RWPE2 (cell line): ENCODE data around the gene NKAIN2.

Experiments
- ATAC-seq: fragments of 200-7000 bp; cut with Tn5 transposase; 3 replicates; pipeline ENCODE4 v1.9.1; 2021; ENCODE audit warnings: low read depth
- DNase-seq: peaks from one replicate; pipeline ENCODE4 v3.0.0-alpha.2; 2020; ENCODE audit warnings: low spot score
- H3K27ac ChIP-seq: fragments of 450-650 bp; 2 replicates; pipeline ENCODE4 v1.5.1; 2017; ENCODE audit warnings: mild to moderate bottlenecking; ENCODE audit not compliant: poor library complexity, severe bottlenecking
- H3K27me3 ChIP-seq: fragments of 250-450 bp; sonication (Bioruptor Pico); 2 replicates; pipeline ENCODE4 v1.5.1; 2021; ENCODE audit warnings: mild to moderate bottlenecking, moderate library complexity; ENCODE audit not compliant: insufficient read depth, poor library complexity, severe bottlenecking
- H3K36me3 ChIP-seq: fragments of 250-450 bp; sonication (Bioruptor Pico); 2 replicates; pipeline ENCODE4 v1.5.1; 2020; ENCODE audit warnings: low read depth, mild to moderate bottlenecking, moderate library complexity
- H3K4me1 ChIP-seq: fragments of 250-450 bp; sonication (Bioruptor Pico); 2 replicates; pipeline ENCODE4 v1.5.1; 2021; ENCODE audit warnings: mild to moderate bottlenecking, moderate library complexity; ENCODE audit not compliant: insufficient read depth, poor library complexity, severe bottlenecking
- H3K4me3 ChIP-seq: fragments of 250-450 bp; sonication (Bioruptor Pico); 2 replicates; pipeline ENCODE4 v1.5.1; 2021; ENCODE audit warnings: mild to moderate bottlenecking, moderate library complexity; ENCODE audit not compliant: severe bottlenecking
- H3K9me3 ChIP-seq: fragments of 250-450 bp; sonication (Bioruptor Pico); 2 replicates; pipeline ENCODE4 v1.5.1; 2021; ENCODE audit warnings: mild to moderate bottlenecking, moderate library complexity; ENCODE audit not compliant: severe bottlenecking
- TF ChIP-seq, protein P1 (sequence below): fragments of 450-650 bp; IDR thresholded peaks from one replicate; pipeline ENCODE4 v1.5.1; 2017; ENCODE audit warnings: mild to moderate bottlenecking, moderate library complexity; ENCODE audit not compliant: poor library complexity, severe bottlenecking

Gene NKAIN2

DNA sequence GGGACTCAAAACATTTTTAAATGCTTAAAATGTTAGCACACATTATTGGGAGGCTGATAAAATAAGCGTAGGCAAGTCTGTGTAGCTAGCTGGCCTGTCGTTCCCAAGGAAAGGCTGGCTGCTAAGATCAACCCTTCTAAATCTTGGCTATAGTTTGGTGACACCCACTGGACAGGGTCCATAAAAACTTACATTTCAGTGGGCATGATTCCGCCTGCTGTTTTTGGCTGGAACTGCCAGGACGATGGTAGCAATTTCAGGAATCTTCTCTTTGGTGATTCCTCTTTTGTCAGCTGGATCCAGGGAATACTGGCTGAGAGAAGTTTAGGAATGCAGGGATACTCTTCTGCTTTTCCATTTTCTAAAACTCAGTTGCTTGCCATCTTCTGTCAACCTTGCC is 162.2 kb downstream of the NKAIN2 start:
- no peaks in the 10 kb centered on the region for H3K36me3 ChIP-seq
- DNase-seq (no peak), ATAC-seq (peak; percentile 74)
- H3K9me3 ChIP-seq = no peaks in the 10 kb centered on the region
- no peaks in the 10 kb centered on the region for H3K4me1 ChIP-seq
- H3K27me3 ChIP-seq = no peaks in the 10 kb centered on the region
- no peak overlapping the region for H3K4me3 ChIP-seq
- no peak overlapping the region for H3K27ac ChIP-seq
- TF ChIP-seq, protein P1, sequence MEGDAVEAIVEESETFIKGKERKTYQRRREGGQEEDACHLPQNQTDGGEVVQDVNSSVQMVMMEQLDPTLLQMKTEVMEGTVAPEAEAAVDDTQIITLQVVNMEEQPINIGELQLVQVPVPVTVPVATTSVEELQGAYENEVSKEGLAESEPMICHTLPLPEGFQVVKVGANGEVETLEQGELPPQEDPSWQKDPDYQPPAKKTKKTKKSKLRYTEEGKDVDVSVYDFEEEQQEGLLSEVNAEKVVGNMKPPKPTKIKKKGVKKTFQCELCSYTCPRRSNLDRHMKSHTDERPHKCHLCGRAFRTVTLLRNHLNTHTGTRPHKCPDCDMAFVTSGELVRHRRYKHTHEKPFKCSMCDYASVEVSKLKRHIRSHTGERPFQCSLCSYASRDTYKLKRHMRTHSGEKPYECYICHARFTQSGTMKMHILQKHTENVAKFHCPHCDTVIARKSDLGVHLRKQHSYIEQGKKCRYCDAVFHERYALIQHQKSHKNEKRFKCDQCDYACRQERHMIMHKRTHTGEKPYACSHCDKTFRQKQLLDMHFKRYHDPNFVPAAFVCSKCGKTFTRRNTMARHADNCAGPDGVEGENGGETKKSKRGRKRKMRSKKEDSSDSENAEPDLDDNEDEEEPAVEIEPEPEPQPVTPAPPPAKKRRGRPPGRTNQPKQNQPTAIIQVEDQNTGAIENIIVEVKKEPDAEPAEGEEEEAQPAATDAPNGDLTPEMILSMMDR = peak; percentile 64

- no peaks in the 10 kb centered on the region for H3K27me3 ChIP-seq
Observed at GRCh38 chr6:123966618-123967017, 163.0 kb downstream of the NKAIN2 start.

GRCh38 chr6:123967905-123968304 is 164.2 kb downstream of the NKAIN2 start:
- Histone ChIP-seq H3K27ac (no peak overlapping the region), H3K4me1 (no peaks in the 10 kb centered on the region), H3K9me3 (no peaks in the 10 kb centered on the region), H3K27me3 (no peaks in the 10 kb centered on the region), H3K36me3 (no peaks in the 10 kb centered on the region), H3K4me3 (no peak overlapping the region)
- no peak for DNase-seq
- TF ChIP-seq, protein P1 = no peak
- no peak for ATAC-seq

More at GRCh38 chr6:123966618-123967017, 163.0 kb downstream of the NKAIN2 start:
- TF ChIP-seq, protein P1 = no peak
- Histone ChIP-seq H3K9me3 (no peaks in the 10 kb centered on the region), H3K4me1 (no peaks in the 10 kb centered on the region), H3K36me3 (no peaks in the 10 kb centered on the region), H3K27ac (no peak overlapping the region), H3K4me3 (no peak overlapping the region)
- ATAC-seq = no peak
- no peak for DNase-seq

- Histone ChIP-seq H3K4me3 (no peak overlapping the region), H3K27me3 (no peaks in the 10 kb centered on the region), H3K27ac (no peak overlapping the region), H3K36me3 (no peaks in the 10 kb centered on the region), H3K4me1 (no peaks in the 10 kb centered on the region), H3K9me3 (no peaks in the 10 kb centered on the region)
- ATAC-seq (no peak), DNase-seq (no peak)
- TF ChIP-seq, protein P1 = no peak
Observed at GRCh38 chr6:123972600-123973294, 169.1 kb downstream of the NKAIN2 start.

DNA sequence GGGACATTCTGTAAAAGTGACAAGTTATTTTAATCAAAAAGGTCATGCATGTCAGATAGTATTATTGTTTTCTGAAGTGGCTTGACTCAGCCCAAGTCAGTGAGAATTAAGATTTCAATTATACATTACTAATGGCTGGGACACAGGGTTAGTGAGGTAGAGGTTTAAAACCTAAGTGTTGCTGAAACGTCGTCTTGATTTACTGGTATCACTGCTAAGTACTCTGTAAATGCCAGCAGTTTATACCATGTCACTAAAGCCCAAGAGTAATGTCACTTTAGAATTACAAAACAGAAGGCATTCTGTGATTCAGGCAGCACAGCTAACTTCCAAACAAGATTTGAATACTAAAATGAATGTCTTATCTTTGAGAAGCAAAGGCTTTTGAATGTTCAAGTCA is 176.6 kb downstream of the NKAIN2 start:
- H3K27ac ChIP-seq = no peak overlapping the region
- DNase-seq (no peak), ATAC-seq (no peak)
- no peaks in the 10 kb centered on the region for H3K9me3 ChIP-seq
- no peaks in the 10 kb centered on the region for H3K27me3 ChIP-seq
- H3K36me3 ChIP-seq = no peaks in the 10 kb centered on the region
- no peaks in the 10 kb centered on the region for H3K4me1 ChIP-seq
- no peak overlapping the region for H3K4me3 ChIP-seq
- TF ChIP-seq, protein P1 = no peak
